ENCODE results near the gene SCN2B.

Gene SCN2B

GRCh38 chr11:118213201-118213600, 36.8 kb upstream of the SCN2B start:
- no peaks in the 10 kb centered on the region for H3K9me3 Mint-ChIP-seq (ENCODE audit: low read depth)
- no peak overlapping the region for H3K27ac Mint-ChIP-seq
- H3K27me3 Mint-ChIP-seq = no peaks in the 10 kb centered on the region
- H3K4me3 Mint-ChIP-seq = peak overlapping the region; percentile 98
- H3K36me3 Mint-ChIP-seq = peaks cover 46% of the 10 kb centered on the region
- peaks cover 93% of the 10 kb centered on the region for H3K4me1 Mint-ChIP-seq (ENCODE audit: low read depth)

GRCh38 chr11:118212781-118213191, 36.3 kb upstream of the SCN2B start:
- Mint-ChIP-seq H3K27ac (no peak overlapping the region), H3K36me3 (peaks cover 47% of the 10 kb centered on the region), H3K9me3 (ENCODE audit: low read depth) (no peaks in the 10 kb centered on the region), H3K4me3 (peak overlapping the region; percentile 98), H3K27me3 (no peaks in the 10 kb centered on the region), H3K4me1 (ENCODE audit: low read depth) (peaks cover 93% of the 10 kb centered on the region)

GRCh38 chr11:118212131-118212725, 35.8 kb upstream of the SCN2B start:
- H3K9me3 Mint-ChIP-seq (ENCODE audit: low read depth) = no peaks in the 10 kb centered on the region
- H3K27ac Mint-ChIP-seq = no peak overlapping the region
- H3K4me1 Mint-ChIP-seq (ENCODE audit: low read depth) = peaks cover 92% of the 10 kb centered on the region
- no peaks in the 10 kb centered on the region for H3K27me3 Mint-ChIP-seq
- peak overlapping the region; percentile 98 for H3K4me3 Mint-ChIP-seq
- peaks cover 47% of the 10 kb centered on the region for H3K36me3 Mint-ChIP-seq

- Mint-ChIP-seq H3K27ac (no peak overlapping the region), H3K9me3 (ENCODE audit: low read depth) (peaks cover 3% of the 10 kb centered on the region), H3K36me3 (peaks cover 55% of the 10 kb centered on the region)
Measured at GRCh38 chr11:118211006-118211405, 34.6 kb upstream of the SCN2B start.

GRCh38 chr11:118210323-118210722, 33.9 kb upstream of the SCN2B start:
- Mint-ChIP-seq H3K4me1 (ENCODE audit: low read depth) (peaks cover 73% of the 10 kb centered on the region), H3K27ac (no peak overlapping the region), H3K36me3 (peaks cover 62% of the 10 kb centered on the region), H3K9me3 (ENCODE audit: low read depth) (peaks cover 3% of the 10 kb centered on the region), H3K27me3 (no peaks in the 10 kb centered on the region), H3K4me3 (peak overlapping the region; percentile 49)

More at GRCh38 chr11:118211006-118211405, 34.6 kb upstream of the SCN2B start:
- Mint-ChIP-seq H3K4me1 (ENCODE audit: low read depth) (peaks cover 80% of the 10 kb centered on the region), H3K27me3 (no peaks in the 10 kb centered on the region), H3K4me3 (peak overlapping the region; percentile 8)

- Mint-ChIP-seq H3K27ac (no peak overlapping the region), H3K36me3 (peaks cover 56% of the 10 kb centered on the region), H3K27me3 (no peaks in the 10 kb centered on the region), H3K4me1 (ENCODE audit: low read depth) (peaks cover 60% of the 10 kb centered on the region), H3K4me3 (peak overlapping the region; percentile 70), H3K9me3 (ENCODE audit: low read depth) (peaks cover 3% of the 10 kb centered on the region)
Measured at GRCh38 chr11:118209033-118209432, 32.6 kb upstream of the SCN2B start.

GRCh38 chr11:118207079-118207478, 30.6 kb upstream of the SCN2B start:
- Mint-ChIP-seq H3K27ac (no peak overlapping the region), H3K36me3 (peaks cover 36% of the 10 kb centered on the region)

GRCh38 chr11:118206391-118207031, 30.1 kb upstream of the SCN2B start:
- peak overlapping the region; percentile 82 for H3K4me3 Mint-ChIP-seq
- H3K9me3 Mint-ChIP-seq (ENCODE audit: low read depth) = peaks cover 3% of the 10 kb centered on the region
- no peak overlapping the region for H3K27ac Mint-ChIP-seq
- H3K36me3 Mint-ChIP-seq = peaks cover 31% of the 10 kb centered on the region
- H3K27me3 Mint-ChIP-seq = no peaks in the 10 kb centered on the region
- peaks cover 35% of the 10 kb centered on the region for H3K4me1 Mint-ChIP-seq (ENCODE audit: low read depth)

More at GRCh38 chr11:118207079-118207478, 30.6 kb upstream of the SCN2B start:
- Mint-ChIP-seq H3K4me1 (ENCODE audit: low read depth) (peaks cover 40% of the 10 kb centered on the region), H3K27me3 (no peaks in the 10 kb centered on the region), H3K4me3 (peak overlapping the region; percentile 82), H3K9me3 (ENCODE audit: low read depth) (peaks cover 3% of the 10 kb centered on the region)

- H3K27me3 Mint-ChIP-seq = no peaks in the 10 kb centered on the region
- H3K27ac Mint-ChIP-seq = no peak overlapping the region
- peaks cover 3% of the 10 kb centered on the region for H3K9me3 Mint-ChIP-seq (ENCODE audit: low read depth)
- H3K36me3 Mint-ChIP-seq = peaks cover 28% of the 10 kb centered on the region
- peak overlapping the region; percentile 82 for H3K4me3 Mint-ChIP-seq
- peaks cover 29% of the 10 kb centered on the region for H3K4me1 Mint-ChIP-seq (ENCODE audit: low read depth)
Measured at GRCh38 chr11:118205606-118206378, 29.4 kb upstream of the SCN2B start.

GRCh38 chr11:118202599-118203422, 26.4 kb upstream of the SCN2B start:
- Mint-ChIP-seq H3K4me3 (no peak overlapping the region), H3K36me3 (peaks cover 29% of the 10 kb centered on the region), H3K27ac (no peak overlapping the region), H3K9me3 (ENCODE audit: low read depth) (peaks cover 3% of the 10 kb centered on the region), H3K4me1 (ENCODE audit: low read depth) (peaks cover 20% of the 10 kb centered on the region), H3K27me3 (no peaks in the 10 kb centered on the region)

- H3K36me3 Mint-ChIP-seq = peaks cover 26% of the 10 kb centered on the region
- H3K27me3 Mint-ChIP-seq = no peaks in the 10 kb centered on the region
- H3K27ac Mint-ChIP-seq = no peak overlapping the region
- peaks cover 18% of the 10 kb centered on the region for H3K4me1 Mint-ChIP-seq (ENCODE audit: low read depth)
- no peak overlapping the region for H3K4me3 Mint-ChIP-seq
- peaks cover 3% of the 10 kb centered on the region for H3K9me3 Mint-ChIP-seq (ENCODE audit: low read depth)
Measured at GRCh38 chr11:118201966-118202365, 25.5 kb upstream of the SCN2B start.

GRCh38 chr11:118200901-118201680, 24.7 kb upstream of the SCN2B start:
- peaks cover 19% of the 10 kb centered on the region for H3K36me3 Mint-ChIP-seq
- H3K4me1 Mint-ChIP-seq (ENCODE audit: low read depth) = peaks cover 18% of the 10 kb centered on the region
- H3K27ac Mint-ChIP-seq = no peak overlapping the region
- H3K27me3 Mint-ChIP-seq = no peaks in the 10 kb centered on the region
- no peak overlapping the region for H3K4me3 Mint-ChIP-seq
- H3K9me3 Mint-ChIP-seq (ENCODE audit: low read depth) = peaks cover under 1% of the 10 kb centered on the region

GRCh38 chr11:118200497-118200896, 24.1 kb upstream of the SCN2B start:
- Mint-ChIP-seq H3K4me1 (ENCODE audit: low read depth) (peaks cover 18% of the 10 kb centered on the region), H3K36me3 (peaks cover 13% of the 10 kb centered on the region), H3K9me3 (ENCODE audit: low read depth) (no peaks in the 10 kb centered on the region), H3K27me3 (no peaks in the 10 kb centered on the region), H3K27ac (no peak overlapping the region), H3K4me3 (no peak overlapping the region)

GRCh38 chr11:118199135-118199534, 22.7 kb upstream of the SCN2B start:
- Mint-ChIP-seq H3K36me3 (peaks cover 9% of the 10 kb centered on the region), H3K4me3 (peak overlapping the region; percentile 74), H3K9me3 (ENCODE audit: low read depth) (no peaks in the 10 kb centered on the region), H3K4me1 (ENCODE audit: low read depth) (peaks cover 18% of the 10 kb centered on the region), H3K27me3 (no peaks in the 10 kb centered on the region), H3K27ac (no peak overlapping the region)
